Liver (tissue), 9 donors: ENCODE data around the gene ASB12. TPM values are rescaled to one million over a fixed set of nuclear protein-coding genes. Genes with fewer than 3 reads are reported as not detected.
"Not testable (repeated sequence)": the region's sequence is repeated elsewhere in the genome, so short reads cannot be mapped to it uniquely, and the experiment has no call there.

Experiments
- DNase-seq: peaks from one replicate; pipeline ENCODE4 v3.0.0-alpha.2; 2017; ENCODE audit warnings: low spot score
- H3K27ac ChIP-seq, 2 donors: one replicate each; pipeline ENCODE4 v1.7.0; 2013; ENCODE audit warnings: inconsistent platforms in 2 of 2, low read length in 2 of 2, control low read depth in 1 of 2, low read depth in 1 of 2, mild to moderate bottlenecking in 1 of 2
- H3K27me3 ChIP-seq, 4 donors: one replicate each; pipeline versions ENCODE4 v1.6.1 to v1.7.0; 2013; ENCODE audit warnings: low read length in 3 of 4, inconsistent platforms in 1 of 4, mild to moderate bottlenecking in 1 of 4, moderate library complexity in 1 of 4; ENCODE audit not compliant: control insufficient read depth in 4 of 4, insufficient read depth in 4 of 4
- H3K36me3 ChIP-seq, 4 donors: one replicate each; pipeline versions ENCODE4 v1.6.1 to v1.7.0; 2013; ENCODE audit warnings: low read length in 3 of 4, mild to moderate bottlenecking in 3 of 4, low read depth in 1 of 4, moderate library complexity in 1 of 4; ENCODE audit not compliant: control insufficient read depth in 4 of 4, insufficient read depth in 3 of 4
- H3K4me1 ChIP-seq, 4 donors: one replicate each; pipeline versions ENCODE4 v1.6.1 to v1.7.0; 2013; ENCODE audit warnings: low read length in 3 of 4, mild to moderate bottlenecking in 3 of 4, moderate library complexity in 1 of 4; ENCODE audit not compliant: control insufficient read depth in 4 of 4, insufficient read depth in 4 of 4
- H3K4me3 ChIP-seq, 3 donors: one replicate each; pipeline versions ENCODE4 v1.6.1 to v1.7.0; 2013; ENCODE audit warnings: low read length in 3 of 3, control low read depth in 1 of 3, low read depth in 1 of 3, mild to moderate bottlenecking in 1 of 3
- H3K9ac ChIP-seq, 2 donors: one replicate each; pipeline ENCODE4 v1.7.0; 2013; ENCODE audit warnings: low read length in 2 of 2, mild to moderate bottlenecking in 2 of 2, moderate library complexity in 2 of 2, control low read depth in 1 of 2, low read depth in 1 of 2
- H3K9me3 ChIP-seq, 4 donors: one replicate each; pipeline versions ENCODE4 v1.6.1 to v1.7.0; 2013; ENCODE audit warnings: low read length in 3 of 4; ENCODE audit not compliant: control insufficient read depth in 4 of 4
- ATF3 ChIP-seq: IDR thresholded peaks from 2 replicates; pipeline ENCODE4 v1.6.1; 2016; ENCODE audit warnings: antibody characterized with exemption
- EGR1 ChIP-seq, 2 donors: IDR thresholded peaks; 2 replicates each; pipeline ENCODE4 v1.6.1; 2016 to 2018; ENCODE audit warnings: antibody characterized with exemption in 2 of 2, low read depth in 2 of 2
- FOXA1 ChIP-seq: IDR thresholded peaks from 2 replicates; pipeline ENCODE4 v1.6.1; 2016; ENCODE audit warnings: antibody characterized with exemption
- FOXA2 ChIP-seq: IDR thresholded peaks from 2 replicates; pipeline ENCODE4 v1.6.1; 2016; ENCODE audit warnings: antibody characterized with exemption
- HNF4A ChIP-seq, 2 donors: conservative IDR thresholded peaks; 2 replicates each; pipeline ENCODE4 v1.6.1; 2016; ENCODE audit warnings: antibody characterized with exemption in 2 of 2, mild to moderate bottlenecking in 2 of 2
- JUND ChIP-seq, 2 donors: IDR thresholded peaks; 2 replicates each; pipeline ENCODE4 v1.6.1; 2016; ENCODE audit warnings: antibody characterized with exemption in 2 of 2
- MAX ChIP-seq: IDR thresholded peaks from 2 replicates; pipeline ENCODE4 v1.6.1; 2016; ENCODE audit warnings: antibody characterized with exemption
- RAD21 ChIP-seq, 2 donors: IDR thresholded peaks; 2 replicates each; pipeline ENCODE4 v1.6.1; 2016; ENCODE audit warnings: antibody characterized with exemption in 2 of 2, mild to moderate bottlenecking in 2 of 2
- REST ChIP-seq: IDR thresholded peaks from 2 replicates; pipeline ENCODE4 v1.6.1; 2016; ENCODE audit warnings: antibody characterized with exemption, mild to moderate bottlenecking
- RXRA ChIP-seq, 2 donors: IDR thresholded peaks; 2 replicates each; pipeline ENCODE4 v1.6.1; 2017 to 2018; ENCODE audit warnings: antibody characterized with exemption in 2 of 2, mild to moderate bottlenecking in 1 of 2
- SP1 ChIP-seq: IDR thresholded peaks from 2 replicates; pipeline ENCODE4 v1.6.1; 2018; ENCODE audit warnings: antibody characterized with exemption, mild to moderate bottlenecking
- TAF1 ChIP-seq: conservative IDR thresholded peaks from 2 replicates; pipeline ENCODE4 v1.6.1; 2016; ENCODE audit warnings: antibody characterized with exemption, mild to moderate bottlenecking
- ZBTB33 ChIP-seq: IDR thresholded peaks from 2 replicates; pipeline ENCODE4 v1.6.1; 2016; ENCODE audit warnings: antibody characterized with exemption
- WGBS: extraction: QIAGEN DNeasy Blood & Tissue Kit; methylation state at CpG from one replicate; pipeline ENCODE4 v1.1.7; 2013; 5-methylcytosine and 5-hydroxymethylcytosine counted together
- polyA plus RNA-seq, 2 donors: library from polyadenylated mRNA; stranded (reverse) in 1 of 2; unstranded in 1 of 2; fragments of 200-250 nt in 1 of 2; fragments of >200 nt in 1 of 2; fragmentation: Nextera tagmentation in 1 of 2; extraction: Ambion mirVana in 1 of 2; gene quantifications; one replicate each; pipeline versions ENCODE4 v1.2.1 to v1.2.3, GENCODE V29; 2013 to 2015
- total RNA-seq, 2 donors: library from RNA; depleted of rRNA; stranded (reverse); fragments of >200 nt; gene quantifications; one replicate each; pipeline ENCODE4 v1.2.3, GENCODE V29; 2014
- TF ChIP-seq, protein P1 (sequence below): fragments of 150-350 bp; IDR thresholded peaks from 2 replicates; pipeline ENCODE4 v1.5.1; 2017; ENCODE audit warnings: improper control_type of control experiment, low read depth, low read length; ENCODE audit not compliant: missing input control
- donor health status: healthy.
- donor health status: healthy.
- donor health status: healthy.
- donor health status: healthy.
- donor health status: healthy.

ASB12 gene
- total and polyA plus RNA-seq, 4 donors: 0.03 TPM; not detected in 3

DNA sequence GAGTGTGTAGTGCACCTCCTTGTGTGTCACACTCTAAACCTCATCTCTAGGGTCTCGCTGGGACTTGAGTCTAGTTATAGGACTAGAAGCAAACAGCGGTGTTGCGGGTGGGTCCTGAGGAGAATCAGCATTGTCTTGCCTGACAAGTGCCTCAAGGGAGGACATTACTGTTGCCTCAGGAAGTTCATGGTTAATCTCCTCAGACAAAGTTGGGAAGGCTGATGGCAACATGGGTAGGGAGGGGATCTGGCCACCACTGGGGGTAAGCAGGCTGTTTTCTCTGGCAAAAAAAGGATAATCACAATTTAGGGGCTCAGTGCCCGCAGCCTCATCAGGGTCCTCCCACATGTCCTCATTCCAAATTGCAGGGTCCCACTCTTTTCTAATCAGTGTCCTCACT, 12.4 kb downstream of the ASB12 start (continued):
- TF ChIP-seq ATF3 (no peak), SP1 (no peak)

GRCh38 chrX:64213989-64214388, 16.4 kb downstream of the ASB12 start:
- DNase-seq, H3K4me1 ChIP-seq, H3K4me3 ChIP-seq, H3K9me3 ChIP-seq, H3K27ac ChIP-seq, H3K27me3 ChIP-seq, H3K9ac ChIP-seq, H3K36me3 ChIP-seq: not testable (repeated sequence)
- peak; percentile 34 to 70 for TF ChIP-seq RAD21 (IDR thresholded peaks at IDR 0.05)
- TF ChIP-seq RXRA (IDR thresholded peaks at IDR 0.05): peak; percentile 11 to 40
- TF ChIP-seq, protein P1, sequence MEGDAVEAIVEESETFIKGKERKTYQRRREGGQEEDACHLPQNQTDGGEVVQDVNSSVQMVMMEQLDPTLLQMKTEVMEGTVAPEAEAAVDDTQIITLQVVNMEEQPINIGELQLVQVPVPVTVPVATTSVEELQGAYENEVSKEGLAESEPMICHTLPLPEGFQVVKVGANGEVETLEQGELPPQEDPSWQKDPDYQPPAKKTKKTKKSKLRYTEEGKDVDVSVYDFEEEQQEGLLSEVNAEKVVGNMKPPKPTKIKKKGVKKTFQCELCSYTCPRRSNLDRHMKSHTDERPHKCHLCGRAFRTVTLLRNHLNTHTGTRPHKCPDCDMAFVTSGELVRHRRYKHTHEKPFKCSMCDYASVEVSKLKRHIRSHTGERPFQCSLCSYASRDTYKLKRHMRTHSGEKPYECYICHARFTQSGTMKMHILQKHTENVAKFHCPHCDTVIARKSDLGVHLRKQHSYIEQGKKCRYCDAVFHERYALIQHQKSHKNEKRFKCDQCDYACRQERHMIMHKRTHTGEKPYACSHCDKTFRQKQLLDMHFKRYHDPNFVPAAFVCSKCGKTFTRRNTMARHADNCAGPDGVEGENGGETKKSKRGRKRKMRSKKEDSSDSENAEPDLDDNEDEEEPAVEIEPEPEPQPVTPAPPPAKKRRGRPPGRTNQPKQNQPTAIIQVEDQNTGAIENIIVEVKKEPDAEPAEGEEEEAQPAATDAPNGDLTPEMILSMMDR: peak; percentile 7
- TF ChIP-seq FOXA2: peak; percentile 31

DNA sequence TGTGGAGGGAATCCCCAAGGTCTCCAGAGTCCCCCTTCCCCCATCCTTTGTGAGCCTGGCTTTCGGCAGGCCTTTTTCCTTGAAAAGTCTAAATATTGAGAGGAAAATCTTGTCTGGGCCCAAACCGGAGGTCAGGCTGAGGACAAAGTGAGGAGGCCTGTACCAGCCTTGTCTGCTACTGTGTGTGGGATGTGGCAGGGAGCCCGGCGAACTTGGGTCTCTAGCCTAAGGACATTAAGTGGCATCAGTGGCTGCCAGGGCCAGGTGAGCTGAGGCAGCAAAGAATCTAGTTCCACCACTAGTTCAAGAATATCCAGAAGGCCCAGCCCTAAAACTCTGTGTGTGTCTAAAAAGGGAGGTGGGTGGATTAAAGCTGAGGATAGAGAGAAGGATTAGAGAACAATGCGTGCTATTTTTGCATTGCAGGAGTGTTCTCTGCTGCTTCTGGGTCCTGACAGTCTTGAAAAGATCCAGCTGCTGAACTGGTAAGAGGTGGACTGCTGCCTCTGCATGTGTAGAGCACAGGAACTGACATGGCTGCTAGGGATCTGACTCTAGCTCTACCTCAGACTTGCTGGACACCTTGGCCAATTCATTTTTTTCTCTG, 23.7 kb downstream of the ASB12 start:
- WGBS: 26% methylated on average over 5 of the region's 5 CpGs
- Histone ChIP-seq H3K9me3 (no peaks in the 10 kb centered on the region), H3K36me3 (no peaks in the 10 kb centered on the region), H3K4me1 (peaks cover 0 to 32% (median 20%) of the 10 kb centered on the region in 4 donors), H3K27ac (peak overlapping the region; percentile 91 to 96), H3K4me3 (peak overlapping the region in 2 of 3 donors; percentile 42 to 82), H3K27me3 (no peaks in the 10 kb centered on the region), H3K9ac (peak overlapping the region; percentile 52 to 73)
- DNase-seq: no peak
- TF ChIP-seq RXRA (IDR thresholded peaks at IDR 0.05): peak in 1 of 2 donors; percentile 29
- TF ChIP-seq HNF4A (conservative IDR thresholded peaks at IDR 0.05): peak; percentile 1 to 2
- TF ChIP-seq MAX: no peak
- no peak for TF ChIP-seq ATF3

- H3K4me3 ChIP-seq: peak overlapping the region in 2 of 3 donors; percentile 75 to 82
- peak overlapping the region; percentile 91 to 96 for H3K27ac ChIP-seq
- no peaks in the 10 kb centered on the region for H3K9me3 ChIP-seq
- peak; percentile 89 for DNase-seq
- H3K9ac ChIP-seq: peak overlapping the region; percentile 52 to 73
- under 1% methylated on average over 45 of the region's 45 CpGs for whole genome bisulfite sequencing
- H3K27me3 ChIP-seq: no peaks in the 10 kb centered on the region
- H3K36me3 ChIP-seq: no peaks in the 10 kb centered on the region
- H3K4me1 ChIP-seq: peaks cover 0 to 32% (median 20%) of the 10 kb centered on the region in 4 donors
- peak; percentile 67 for TF ChIP-seq REST
- TF ChIP-seq MAX: peak; percentile 74
- no peak for TF ChIP-seq FOXA1
- peak; percentile 11 to 36 for TF ChIP-seq HNF4A (conservative IDR thresholded peaks at IDR 0.05)
- TF ChIP-seq SP1: peak; percentile 64
- TF ChIP-seq FOXA2: no peak
- TF ChIP-seq EGR1 (IDR thresholded peaks at IDR 0.05; ENCODE audit: low read depth in 2 of 2): peak; percentile 78 to 93
- peak; percentile 60 for TF ChIP-seq TAF1
- TF ChIP-seq ZBTB33: no peak
- TF ChIP-seq RXRA (IDR thresholded peaks at IDR 0.05): peak in 1 of 2 donors; percentile 4
- no peak for TF ChIP-seq JUND (IDR thresholded peaks at IDR 0.05)
Observed at GRCh38 chrX:64205735-64206501, 24.5 kb downstream of the ASB12 start.
